SK-N-SH treated with all-trans-retinoic acid at 6 μM for 48 hours (cell line): ENCODE results near the gene DNAH3.
"Not testable (repeated sequence)": the region's sequence is repeated elsewhere in the genome, so short reads cannot be mapped to it uniquely, and the experiment has no call there.

Source experiments
- ATAC-seq: fragments of 200-7000 bp; cut with Tn5 transposase; 3 replicates; pipeline ENCODE4 v1.9.1; 2020; ENCODE audit warnings: mild to moderate bottlenecking, moderate library complexity
- BACH2 ChIP-seq: fragments of 250-450 bp; sonication (Bioruptor Pico); IDR thresholded peaks from 2 replicates; pipeline ENCODE4 v1.9.0; 2021; ENCODE audit warnings: mild to moderate bottlenecking, borderline replicate concordance
- CSDC2 ChIP-seq: fragments of 250-450 bp; sonication (Bioruptor Pico); IDR thresholded peaks from 2 replicates; pipeline ENCODE4 v1.5.0; 2020; ENCODE audit warnings: mild to moderate bottlenecking, moderate library complexity
- ESRRG ChIP-seq: fragments of 250-450 bp; sonication (Bioruptor Pico); IDR thresholded peaks from 2 replicates; pipeline ENCODE4 v1.6.1; 2021; ENCODE audit warnings: mild to moderate bottlenecking
- GLIS3 ChIP-seq: fragments of 250-450 bp; sonication (Bioruptor Pico); IDR thresholded peaks from 2 replicates; pipeline ENCODE4 v1.5.0; 2020; ENCODE audit warnings: mild to moderate bottlenecking, moderate library complexity
- OSR1 ChIP-seq: fragments of 250-450 bp; sonication (Bioruptor Pico); IDR thresholded peaks from 2 replicates; pipeline ENCODE4 v1.8.0; 2022; ENCODE audit warnings: moderate library complexity, mild to moderate bottlenecking, inconsistent platforms
- PPARA ChIP-seq: fragments of 250-450 bp; sonication (Bioruptor Pico); IDR thresholded peaks from 2 replicates; pipeline ENCODE4 v1.5.0; 2020; ENCODE audit warnings: mild to moderate bottlenecking, borderline replicate concordance
- RARB ChIP-seq: fragments of 250-450 bp; sonication (Bioruptor Pico); IDR thresholded peaks from 2 replicates; pipeline ENCODE4 v1.8.0; 2021; ENCODE audit warnings: mild to moderate bottlenecking, moderate library complexity
- SNAI2 ChIP-seq: fragments of 250-450 bp; sonication (Bioruptor Pico); IDR thresholded peaks from 2 replicates; pipeline ENCODE4 v1.5.0; 2020; ENCODE audit warnings: mild to moderate bottlenecking, moderate library complexity
- TCF4 ChIP-seq: fragments of 250-450 bp; sonication (Bioruptor Pico); IDR thresholded peaks from 2 replicates; pipeline ENCODE4 v1.8.0; 2021; ENCODE audit warnings: mild to moderate bottlenecking, moderate library complexity, borderline replicate concordance
- TOX ChIP-seq: fragments of 250-450 bp; sonication (Bioruptor Pico); IDR thresholded peaks from 2 replicates; pipeline ENCODE4 v1.8.0; 2021; ENCODE audit warnings: mild to moderate bottlenecking, moderate library complexity, borderline replicate concordance
- ZC3H10 ChIP-seq: fragments of 250-450 bp; sonication (Bioruptor Pico); IDR thresholded peaks from 2 replicates; pipeline ENCODE4 v1.5.1; 2021; ENCODE audit warnings: mild to moderate bottlenecking, moderate library complexity
- ZFP30 ChIP-seq: fragments of 450-650 bp; formaldehyde crosslinking; IDR thresholded peaks from 2 replicates; pipeline ENCODE4 v1.5.0; 2022; ENCODE audit warnings: mild to moderate bottlenecking, moderate library complexity
- ZNF70 ChIP-seq: fragments of 450-650 bp; formaldehyde crosslinking; IDR thresholded peaks from 2 replicates; pipeline ENCODE4 v1.5.0; 2020; ENCODE audit warnings: mild to moderate bottlenecking, moderate library complexity
- ZNF8 ChIP-seq: fragments of 450-650 bp; formaldehyde crosslinking; IDR thresholded peaks from 2 replicates; pipeline ENCODE4 v1.5.0; 2020; ENCODE audit warnings: mild to moderate bottlenecking, moderate library complexity
- TF ChIP-seq, protein P1 (sequence below): fragments of 250-450 bp; sonication (Bioruptor Pico); IDR thresholded peaks from 2 replicates; pipeline ENCODE4 v1.5.1; 2020; ENCODE audit warnings: low read depth, mild to moderate bottlenecking, moderate library complexity
- TF ChIP-seq, protein P2 (sequence below): fragments of 250-450 bp; sonication (Bioruptor Pico); IDR thresholded peaks from 2 replicates; pipeline ENCODE4 v1.5.1; 2021; ENCODE audit warnings: mild to moderate bottlenecking, moderate library complexity
- TF ChIP-seq, protein P3 (sequence below): fragments of 250-450 bp; sonication (Bioruptor Pico); IDR thresholded peaks from 2 replicates; pipeline ENCODE4 v1.8.0; 2020; ENCODE audit warnings: mild to moderate bottlenecking, moderate library complexity, borderline replicate concordance
- TF ChIP-seq, protein P4 (sequence below): fragments of 250-450 bp; sonication (Bioruptor Pico); IDR thresholded peaks from 2 replicates; pipeline ENCODE4 v1.5.0; 2020; ENCODE audit warnings: mild to moderate bottlenecking, moderate library complexity
- TF ChIP-seq, protein P5 (sequence below): fragments of 250-450 bp; sonication (Bioruptor Pico); IDR thresholded peaks from 2 replicates; pipeline ENCODE4 v1.8.0; 2021; ENCODE audit warnings: low read depth, mild to moderate bottlenecking, moderate library complexity, borderline replicate concordance

The DNAH3 gene

DNA sequence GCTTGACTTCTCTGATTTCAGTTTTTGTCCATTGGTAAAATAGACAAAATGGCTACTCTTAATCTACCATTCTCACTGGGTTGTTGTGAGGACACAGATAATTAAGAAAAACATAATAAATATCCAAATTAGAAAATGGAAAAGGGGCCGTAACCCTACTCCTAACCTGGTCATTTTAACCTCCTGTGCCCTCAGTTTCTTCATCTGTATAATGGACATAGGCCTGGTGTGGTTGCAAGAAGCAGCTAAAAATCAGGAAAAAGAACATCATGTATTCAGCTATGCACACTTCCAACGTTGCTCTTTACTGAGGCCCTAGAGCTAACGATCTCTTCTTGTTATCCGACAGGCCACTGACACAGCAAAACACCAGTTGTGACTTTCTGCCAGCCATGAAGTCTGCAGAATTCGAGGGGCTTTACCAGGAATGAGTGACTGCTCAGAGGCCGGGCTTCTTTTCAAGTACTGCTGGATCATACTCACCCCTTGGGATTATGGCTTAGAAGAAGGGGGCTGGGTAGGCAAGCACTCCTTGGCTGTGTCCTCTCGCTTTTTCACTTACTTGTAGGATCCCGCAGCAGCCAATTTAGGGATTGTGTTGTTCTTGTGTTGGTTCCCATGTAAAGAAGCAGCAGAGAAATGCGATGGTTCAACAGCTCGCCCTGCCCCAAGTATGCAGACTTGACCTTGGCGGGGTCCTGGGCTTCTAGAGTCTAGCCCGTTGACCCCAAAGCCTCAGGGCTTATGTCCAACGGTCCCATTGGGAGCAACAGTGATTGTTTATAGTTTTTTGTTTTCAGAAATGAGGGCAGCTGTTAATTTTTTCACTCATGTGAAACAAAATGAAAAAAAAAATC, 28.7 kb upstream of the DNAH3 start:
- ATAC-seq = no peak
- TF ChIP-seq, protein P1, sequence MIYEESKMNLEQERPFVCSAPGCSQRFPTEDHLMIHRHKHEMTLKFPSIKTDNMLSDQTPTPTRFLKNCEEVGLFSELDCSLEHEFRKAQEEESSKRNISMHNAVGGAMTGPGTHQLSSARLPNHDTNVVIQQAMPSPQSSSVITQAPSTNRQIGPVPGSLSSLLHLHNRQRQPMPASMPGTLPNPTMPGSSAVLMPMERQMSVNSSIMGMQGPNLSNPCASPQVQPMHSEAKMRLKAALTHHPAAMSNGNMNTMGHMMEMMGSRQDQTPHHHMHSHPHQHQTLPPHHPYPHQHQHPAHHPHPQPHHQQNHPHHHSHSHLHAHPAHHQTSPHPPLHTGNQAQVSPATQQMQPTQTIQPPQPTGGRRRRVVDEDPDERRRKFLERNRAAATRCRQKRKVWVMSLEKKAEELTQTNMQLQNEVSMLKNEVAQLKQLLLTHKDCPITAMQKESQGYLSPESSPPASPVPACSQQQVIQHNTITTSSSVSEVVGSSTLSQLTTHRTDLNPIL (CRISPR knock-in tag) = no peak
- TF ChIP-seq TCF4 (CRISPR knock-in tag) = no peak
- TF ChIP-seq, protein P2, sequence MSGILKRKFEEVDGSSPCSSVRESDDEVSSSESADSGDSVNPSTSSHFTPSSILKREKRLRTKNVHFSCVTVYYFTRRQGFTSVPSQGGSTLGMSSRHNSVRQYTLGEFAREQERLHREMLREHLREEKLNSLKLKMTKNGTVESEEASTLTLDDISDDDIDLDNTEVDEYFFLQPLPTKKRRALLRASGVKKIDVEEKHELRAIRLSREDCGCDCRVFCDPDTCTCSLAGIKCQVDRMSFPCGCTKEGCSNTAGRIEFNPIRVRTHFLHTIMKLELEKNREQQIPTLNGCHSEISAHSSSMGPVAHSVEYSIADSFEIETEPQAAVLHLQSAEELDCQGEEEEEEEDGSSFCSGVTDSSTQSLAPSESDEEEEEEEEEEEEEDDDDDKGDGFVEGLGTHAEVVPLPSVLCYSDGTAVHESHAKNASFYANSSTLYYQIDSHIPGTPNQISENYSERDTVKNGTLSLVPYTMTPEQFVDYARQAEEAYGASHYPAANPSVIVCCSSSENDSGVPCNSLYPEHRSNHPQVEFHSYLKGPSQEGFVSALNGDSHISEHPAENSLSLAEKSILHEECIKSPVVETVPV (CRISPR knock-in tag) = no peak
- no peak for TF ChIP-seq PPARA (CRISPR knock-in tag)
- TF ChIP-seq OSR1 (CRISPR knock-in tag) = no peak
- TF ChIP-seq TOX (CRISPR knock-in tag) = no peak
- TF ChIP-seq CSDC2 (CRISPR knock-in tag) = no peak
- TF ChIP-seq, protein P3, sequence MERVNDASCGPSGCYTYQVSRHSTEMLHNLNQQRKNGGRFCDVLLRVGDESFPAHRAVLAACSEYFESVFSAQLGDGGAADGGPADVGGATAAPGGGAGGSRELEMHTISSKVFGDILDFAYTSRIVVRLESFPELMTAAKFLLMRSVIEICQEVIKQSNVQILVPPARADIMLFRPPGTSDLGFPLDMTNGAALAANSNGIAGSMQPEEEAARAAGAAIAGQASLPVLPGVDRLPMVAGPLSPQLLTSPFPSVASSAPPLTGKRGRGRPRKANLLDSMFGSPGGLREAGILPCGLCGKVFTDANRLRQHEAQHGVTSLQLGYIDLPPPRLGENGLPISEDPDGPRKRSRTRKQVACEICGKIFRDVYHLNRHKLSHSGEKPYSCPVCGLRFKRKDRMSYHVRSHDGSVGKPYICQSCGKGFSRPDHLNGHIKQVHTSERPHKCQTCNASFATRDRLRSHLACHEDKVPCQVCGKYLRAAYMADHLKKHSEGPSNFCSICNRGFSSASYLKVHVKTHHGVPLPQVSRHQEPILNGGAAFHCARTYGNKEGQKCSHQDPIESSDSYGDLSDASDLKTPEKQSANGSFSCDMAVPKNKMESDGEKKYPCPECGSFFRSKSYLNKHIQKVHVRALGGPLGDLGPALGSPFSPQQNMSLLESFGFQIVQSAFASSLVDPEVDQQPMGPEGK (CRISPR knock-in tag) = no peak
- TF ChIP-seq GLIS3 (CRISPR knock-in tag) = no peak
- TF ChIP-seq BACH2 (CRISPR knock-in tag) = no peak
- no peak for TF ChIP-seq SNAI2
- no peak for TF ChIP-seq ZFP30 (CRISPR knock-in tag)
- TF ChIP-seq, protein P4, sequence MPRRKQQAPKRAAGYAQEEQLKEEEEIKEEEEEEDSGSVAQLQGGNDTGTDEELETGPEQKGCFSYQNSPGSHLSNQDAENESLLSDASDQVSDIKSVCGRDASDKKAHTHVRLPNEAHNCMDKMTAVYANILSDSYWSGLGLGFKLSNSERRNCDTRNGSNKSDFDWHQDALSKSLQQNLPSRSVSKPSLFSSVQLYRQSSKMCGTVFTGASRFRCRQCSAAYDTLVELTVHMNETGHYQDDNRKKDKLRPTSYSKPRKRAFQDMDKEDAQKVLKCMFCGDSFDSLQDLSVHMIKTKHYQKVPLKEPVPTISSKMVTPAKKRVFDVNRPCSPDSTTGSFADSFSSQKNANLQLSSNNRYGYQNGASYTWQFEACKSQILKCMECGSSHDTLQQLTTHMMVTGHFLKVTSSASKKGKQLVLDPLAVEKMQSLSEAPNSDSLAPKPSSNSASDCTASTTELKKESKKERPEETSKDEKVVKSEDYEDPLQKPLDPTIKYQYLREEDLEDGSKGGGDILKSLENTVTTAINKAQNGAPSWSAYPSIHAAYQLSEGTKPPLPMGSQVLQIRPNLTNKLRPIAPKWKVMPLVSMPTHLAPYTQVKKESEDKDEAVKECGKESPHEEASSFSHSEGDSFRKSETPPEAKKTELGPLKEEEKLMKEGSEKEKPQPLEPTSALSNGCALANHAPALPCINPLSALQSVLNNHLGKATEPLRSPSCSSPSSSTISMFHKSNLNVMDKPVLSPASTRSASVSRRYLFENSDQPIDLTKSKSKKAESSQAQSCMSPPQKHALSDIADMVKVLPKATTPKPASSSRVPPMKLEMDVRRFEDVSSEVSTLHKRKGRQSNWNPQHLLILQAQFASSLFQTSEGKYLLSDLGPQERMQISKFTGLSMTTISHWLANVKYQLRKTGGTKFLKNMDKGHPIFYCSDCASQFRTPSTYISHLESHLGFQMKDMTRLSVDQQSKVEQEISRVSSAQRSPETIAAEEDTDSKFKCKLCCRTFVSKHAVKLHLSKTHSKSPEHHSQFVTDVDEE = no peak
- no peak for TF ChIP-seq RARB

DNA sequence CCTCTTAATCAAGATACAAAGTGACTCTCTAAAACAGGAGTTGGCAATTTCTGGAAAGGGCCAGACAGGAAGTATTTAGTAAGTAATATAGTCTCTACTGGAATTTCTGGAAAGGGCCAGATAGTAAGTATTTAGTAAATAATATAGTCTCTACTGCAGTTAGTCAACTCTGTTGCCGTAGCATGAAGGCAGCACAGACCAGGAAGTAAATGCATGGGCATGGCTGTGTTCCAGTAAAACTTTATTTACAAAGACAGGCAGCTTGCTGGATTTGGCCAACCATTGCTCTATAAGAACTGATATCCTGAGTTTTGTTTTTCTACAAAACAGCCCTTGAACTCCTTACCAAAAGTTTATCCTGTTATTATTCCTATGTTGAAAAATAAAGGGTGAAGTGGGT, 24.8 kb upstream of the DNAH3 start:
- TF ChIP-seq, protein P4 = no peak
- no peak for TF ChIP-seq ZNF70 (CRISPR knock-in tag)
- no peak for TF ChIP-seq PPARA (CRISPR knock-in tag)
- ATAC-seq = no peak

DNA sequence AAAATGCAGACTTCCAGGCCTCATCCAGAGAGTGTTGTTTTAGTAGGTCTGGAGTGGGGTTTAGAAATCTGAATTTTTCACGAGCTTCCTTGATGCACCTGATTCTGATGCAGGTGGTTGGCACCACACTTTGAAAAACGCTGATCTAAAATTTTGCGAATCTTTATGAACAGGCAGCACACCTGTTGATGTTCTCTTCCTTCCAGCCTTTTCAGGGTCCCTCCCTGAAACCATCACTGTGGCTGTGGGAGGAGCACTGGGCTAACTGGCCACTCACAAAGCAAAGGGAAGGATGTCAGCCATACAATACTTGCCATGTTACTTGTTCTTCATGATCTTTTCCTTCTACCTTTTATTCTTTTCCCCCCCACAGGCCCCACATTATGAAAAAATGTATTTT, 22.0 kb upstream of the DNAH3 start:
- no peak for TF ChIP-seq ZC3H10
- TF ChIP-seq, protein P1 (CRISPR knock-in tag) = no peak
- no peak for TF ChIP-seq TOX (CRISPR knock-in tag)
- TF ChIP-seq, protein P2 (CRISPR knock-in tag) = no peak
- no peak for TF ChIP-seq ESRRG
- no peak for TF ChIP-seq ZNF8 (CRISPR knock-in tag)
- no peak for TF ChIP-seq RARB
- TF ChIP-seq, protein P5, sequence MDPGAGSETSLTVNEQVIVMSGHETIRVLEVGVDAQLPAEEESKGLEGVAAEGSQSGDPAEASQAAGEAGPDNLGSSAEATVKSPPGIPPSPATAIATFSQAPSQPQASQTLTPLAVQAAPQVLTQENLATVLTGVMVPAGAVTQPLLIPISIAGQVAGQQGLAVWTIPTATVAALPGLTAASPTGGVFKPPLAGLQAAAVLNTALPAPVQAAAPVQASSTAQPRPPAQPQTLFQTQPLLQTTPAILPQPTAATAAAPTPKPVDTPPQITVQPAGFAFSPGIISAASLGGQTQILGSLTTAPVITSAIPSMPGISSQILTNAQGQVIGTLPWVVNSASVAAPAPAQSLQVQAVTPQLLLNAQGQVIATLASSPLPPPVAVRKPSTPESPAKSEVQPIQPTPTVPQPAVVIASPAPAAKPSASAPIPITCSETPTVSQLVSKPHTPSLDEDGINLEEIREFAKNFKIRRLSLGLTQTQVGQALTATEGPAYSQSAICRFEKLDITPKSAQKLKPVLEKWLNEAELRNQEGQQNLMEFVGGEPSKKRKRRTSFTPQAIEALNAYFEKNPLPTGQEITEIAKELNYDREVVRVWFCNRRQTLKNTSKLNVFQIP (CRISPR knock-in tag) = no peak
- no peak for TF ChIP-seq OSR1 (CRISPR knock-in tag)
- TF ChIP-seq TCF4 (CRISPR knock-in tag) = no peak
- TF ChIP-seq SNAI2 = no peak
- no peak for ATAC-seq

DNA sequence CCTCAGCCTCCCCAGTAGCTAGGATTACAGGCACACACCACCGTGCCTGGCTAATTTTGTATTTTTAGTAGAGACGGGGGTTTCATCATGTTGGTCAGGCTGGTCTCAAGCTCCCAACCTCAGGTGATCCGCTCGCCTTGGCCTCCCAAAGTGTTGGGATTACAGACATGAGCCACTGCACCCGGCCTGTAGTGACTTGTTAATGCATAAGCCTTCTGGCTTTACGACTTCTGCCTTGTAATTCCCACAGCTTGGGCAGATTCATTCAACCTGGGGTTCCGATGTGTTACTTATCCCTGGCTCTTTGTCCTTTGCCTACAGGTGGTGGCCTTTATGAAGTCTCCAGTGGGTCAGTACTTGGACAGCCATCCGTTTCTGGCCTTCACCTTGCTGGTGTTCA, 19.5 kb upstream of the DNAH3 start:
- not testable (repeated sequence) for ATAC-seq
